Keratinocyte (primary cell): ENCODE results near the gene SIAE.

ENCODE experiments used
- EZH2 ChIP-seq: IDR thresholded peaks from one replicate; pipeline ENCODE4 v1.6.1; 2012; ENCODE audit warnings: inconsistent platforms, mild to moderate bottlenecking, low read length, moderate library complexity
- TF ChIP-seq, protein P1 (sequence below), 3 experiments: IDR thresholded peaks in 1 of 3; conservative IDR thresholded peaks in 1 of 3; optimal IDR thresholded peaks in 1 of 3; 2 replicates in 2 of 3; 3 replicates in 1 of 3; pipeline versions ENCODE3 to v1.5.1; 2011; ENCODE audit warnings: low read length in 3 of 3, mild to moderate bottlenecking in 3 of 3, moderate library complexity in 2 of 3, control low read depth in 1 of 3, inconsistent platforms in 1 of 3; ENCODE audit not compliant: insufficient read depth in 2 of 3; ENCODE audit errors: extremely low read depth in 1 of 3

DNA sequence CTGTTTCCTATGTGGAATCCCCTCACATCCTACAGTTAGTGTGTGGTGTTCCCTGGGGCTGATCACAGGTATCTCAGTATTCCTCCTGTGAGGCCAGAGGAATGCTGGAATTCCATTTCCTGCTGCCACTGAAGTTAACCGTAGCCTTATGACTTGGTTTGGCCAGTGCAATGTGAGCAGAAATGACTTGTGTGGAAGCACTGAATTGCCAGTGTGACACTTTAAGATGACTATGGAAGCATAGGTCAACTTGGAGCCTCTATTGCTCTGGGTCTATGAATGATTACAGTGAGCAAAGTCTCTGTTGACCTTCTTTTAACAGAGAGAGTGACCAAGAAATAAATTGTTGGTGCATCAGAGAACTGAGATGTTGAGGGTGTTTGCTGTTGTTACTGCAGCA lies 34.4 kb downstream of the SIAE start:
- TF ChIP-seq, protein P1, sequence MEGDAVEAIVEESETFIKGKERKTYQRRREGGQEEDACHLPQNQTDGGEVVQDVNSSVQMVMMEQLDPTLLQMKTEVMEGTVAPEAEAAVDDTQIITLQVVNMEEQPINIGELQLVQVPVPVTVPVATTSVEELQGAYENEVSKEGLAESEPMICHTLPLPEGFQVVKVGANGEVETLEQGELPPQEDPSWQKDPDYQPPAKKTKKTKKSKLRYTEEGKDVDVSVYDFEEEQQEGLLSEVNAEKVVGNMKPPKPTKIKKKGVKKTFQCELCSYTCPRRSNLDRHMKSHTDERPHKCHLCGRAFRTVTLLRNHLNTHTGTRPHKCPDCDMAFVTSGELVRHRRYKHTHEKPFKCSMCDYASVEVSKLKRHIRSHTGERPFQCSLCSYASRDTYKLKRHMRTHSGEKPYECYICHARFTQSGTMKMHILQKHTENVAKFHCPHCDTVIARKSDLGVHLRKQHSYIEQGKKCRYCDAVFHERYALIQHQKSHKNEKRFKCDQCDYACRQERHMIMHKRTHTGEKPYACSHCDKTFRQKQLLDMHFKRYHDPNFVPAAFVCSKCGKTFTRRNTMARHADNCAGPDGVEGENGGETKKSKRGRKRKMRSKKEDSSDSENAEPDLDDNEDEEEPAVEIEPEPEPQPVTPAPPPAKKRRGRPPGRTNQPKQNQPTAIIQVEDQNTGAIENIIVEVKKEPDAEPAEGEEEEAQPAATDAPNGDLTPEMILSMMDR (optimal IDR thresholded peaks at IDR 0.05 in 1 of 3, IDR thresholded peaks at IDR 0.05 in 1 of 3, conservative IDR thresholded peaks at IDR 0.05 in 1 of 3; ENCODE audit: extremely low read depth in 1 of 3, insufficient read depth in 2 of 3, low read length in 3 of 3) = no peak
- no peak for TF ChIP-seq EZH2
